Middle frontal gyrus (tissue), 1 donor: ENCODE measurements around the gene PLIN5.
A peak's percentile ranks its signal among the peaks of the same experiment; 100 is the strongest.

ENCODE experiments used
- DNase-seq: peaks from one replicate; pipeline ENCODE4 v3.0.0-alpha.2; 2015; ENCODE audit warnings: low spot score; ENCODE audit errors: extremely low spot score

PLIN5 gene

DNA sequence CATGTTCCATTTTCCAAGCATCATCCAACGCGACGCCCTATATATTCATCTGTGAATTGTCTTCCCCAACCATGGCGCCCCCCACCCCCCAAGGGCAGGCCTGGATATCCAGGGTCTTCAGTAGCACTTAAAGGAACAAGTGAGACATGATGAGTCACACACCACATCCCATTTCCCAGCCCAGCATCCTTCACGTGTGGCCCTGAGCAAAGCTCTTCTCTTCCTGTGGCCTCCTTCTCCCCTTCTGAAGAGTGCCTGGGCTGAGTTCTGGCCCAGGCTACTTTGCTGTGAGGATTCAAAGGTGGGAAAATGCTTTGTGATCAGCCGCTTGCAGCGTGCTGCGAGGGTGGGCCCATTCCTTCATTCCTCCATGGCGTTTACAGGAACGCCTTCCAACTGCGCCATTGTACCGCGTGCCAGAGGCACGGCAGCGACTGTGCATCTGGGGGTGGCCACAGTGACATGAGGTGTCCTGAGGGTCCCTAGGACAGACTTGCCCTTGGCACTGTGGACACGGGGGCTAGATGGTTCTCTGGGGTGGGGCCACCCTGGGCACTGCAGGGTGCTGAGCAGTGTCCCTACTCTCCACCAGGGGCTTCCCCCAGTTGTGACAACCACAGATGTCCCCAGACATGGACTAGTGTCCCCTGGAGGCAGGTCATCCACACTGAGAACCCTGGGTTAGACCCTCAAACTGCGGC, 28.4 kb downstream of the PLIN5 start:
- no peak for DNase-seq

DNA sequence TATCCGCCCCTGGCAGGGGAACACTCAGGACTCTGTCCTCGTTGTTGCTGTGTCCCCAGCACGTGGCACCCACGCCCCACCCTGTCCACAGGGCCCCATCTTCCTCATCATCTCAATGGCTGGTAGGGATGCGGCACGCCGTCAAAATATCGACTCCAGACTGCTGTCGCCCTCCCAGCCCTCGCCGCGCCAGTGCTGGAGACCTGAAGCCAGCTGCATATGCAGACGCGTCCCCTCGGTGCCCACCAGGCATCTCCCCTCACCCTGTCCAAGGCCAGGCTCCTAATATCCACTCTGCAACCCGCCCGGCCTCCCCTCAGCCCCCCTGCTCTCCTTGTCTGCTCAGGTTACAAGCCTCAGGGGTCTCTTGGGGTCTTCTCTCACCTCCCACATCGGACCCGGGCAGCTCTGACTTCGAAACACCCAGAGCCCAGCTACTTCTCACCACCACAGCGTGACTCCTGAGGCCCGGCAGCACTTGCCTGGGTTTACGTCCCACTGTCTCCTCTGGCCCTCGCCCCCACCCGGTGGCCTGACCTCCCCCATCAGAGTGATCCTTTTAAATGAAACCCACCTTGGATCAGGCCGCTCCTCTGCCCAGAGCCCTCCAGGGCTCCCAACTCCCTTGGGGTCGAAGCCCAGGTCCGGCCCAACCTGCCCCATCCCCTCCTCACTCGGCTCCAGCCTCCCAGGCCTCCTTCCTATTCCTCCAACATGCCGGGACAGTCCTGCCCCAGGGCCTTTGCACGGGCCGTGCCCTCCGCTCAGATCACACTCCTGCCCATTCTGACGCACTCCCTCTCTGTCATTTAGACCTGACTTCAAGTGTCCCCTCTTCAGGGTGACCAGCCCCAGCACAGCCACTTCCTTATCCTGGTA, 29.2 kb downstream of the PLIN5 start:
- DNase-seq, result no peak

DNA sequence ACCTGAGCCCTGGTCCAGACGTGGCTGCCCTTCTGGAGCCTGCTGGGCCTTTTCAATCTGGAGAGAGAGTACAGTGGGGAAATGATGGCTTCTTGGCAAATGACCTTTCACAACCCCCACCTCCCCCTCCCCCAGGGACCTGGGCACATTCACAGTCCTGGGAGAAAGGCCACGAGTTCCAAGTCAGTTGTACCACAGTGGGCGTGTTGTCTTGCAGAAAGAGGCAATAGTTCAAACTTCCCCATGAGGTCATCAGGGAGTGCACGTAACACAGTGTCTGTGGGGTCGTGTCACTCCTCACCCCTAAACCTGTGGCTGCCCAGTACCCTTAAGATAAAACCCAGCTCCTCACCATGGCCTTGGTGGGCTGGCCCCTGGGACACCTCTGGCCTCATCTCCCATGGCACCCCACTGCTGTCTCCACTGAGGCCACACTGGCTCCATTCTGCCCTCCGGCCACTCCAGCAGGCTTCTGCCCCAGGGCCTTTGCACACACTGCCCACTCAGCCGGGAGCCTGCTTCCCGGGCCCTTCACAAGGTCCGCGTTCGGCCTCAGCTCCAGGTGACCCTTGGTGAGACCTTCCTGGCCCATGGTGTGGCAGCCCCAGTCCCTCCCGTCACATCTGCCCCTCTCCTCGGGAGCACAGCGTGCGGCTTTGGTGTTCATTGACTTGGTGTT, 30.0 kb downstream of the PLIN5 start:
- no peak for DNase-seq

DNA sequence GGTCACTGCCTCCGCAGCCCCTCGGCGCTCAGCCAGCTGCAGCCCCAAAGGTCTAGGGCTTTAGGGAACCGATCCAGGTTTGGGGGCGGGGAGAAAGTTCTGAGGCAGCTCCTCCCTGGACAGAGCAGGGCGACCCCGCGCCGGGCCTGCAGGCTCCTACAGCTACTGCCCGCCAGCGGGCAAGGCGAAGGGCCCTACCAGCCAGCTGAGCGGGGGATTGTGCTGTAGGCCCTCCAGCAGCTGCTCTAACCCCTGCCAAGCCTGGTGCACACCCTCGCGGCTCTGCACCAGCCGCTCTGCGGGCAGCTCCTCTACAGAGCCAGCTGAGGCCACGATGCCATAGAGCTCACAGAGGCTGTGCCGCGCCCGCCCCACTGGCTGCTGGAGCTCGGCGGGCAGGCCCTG, 30.7 kb downstream of the PLIN5 start:
- peak; percentile 6 for DNase-seq

DNA sequence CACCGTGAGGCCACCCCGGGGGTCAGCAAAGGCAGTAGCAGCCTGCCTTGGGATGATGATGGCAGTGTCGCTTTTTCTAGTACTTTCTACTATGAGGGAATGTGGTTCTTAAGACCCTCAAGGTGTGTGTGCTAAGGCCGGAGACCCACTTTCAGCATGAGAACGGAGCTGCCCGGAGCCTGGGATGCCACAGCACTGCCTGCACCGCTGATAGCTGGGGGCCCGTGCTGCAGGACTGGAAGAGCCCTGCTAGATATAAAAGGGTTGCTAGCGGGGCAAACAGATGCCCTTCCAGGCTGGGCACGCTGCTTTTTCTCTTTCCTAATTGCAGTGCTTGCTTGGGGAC, 31.2 kb downstream of the PLIN5 start:
- no peak for DNase-seq

DNA sequence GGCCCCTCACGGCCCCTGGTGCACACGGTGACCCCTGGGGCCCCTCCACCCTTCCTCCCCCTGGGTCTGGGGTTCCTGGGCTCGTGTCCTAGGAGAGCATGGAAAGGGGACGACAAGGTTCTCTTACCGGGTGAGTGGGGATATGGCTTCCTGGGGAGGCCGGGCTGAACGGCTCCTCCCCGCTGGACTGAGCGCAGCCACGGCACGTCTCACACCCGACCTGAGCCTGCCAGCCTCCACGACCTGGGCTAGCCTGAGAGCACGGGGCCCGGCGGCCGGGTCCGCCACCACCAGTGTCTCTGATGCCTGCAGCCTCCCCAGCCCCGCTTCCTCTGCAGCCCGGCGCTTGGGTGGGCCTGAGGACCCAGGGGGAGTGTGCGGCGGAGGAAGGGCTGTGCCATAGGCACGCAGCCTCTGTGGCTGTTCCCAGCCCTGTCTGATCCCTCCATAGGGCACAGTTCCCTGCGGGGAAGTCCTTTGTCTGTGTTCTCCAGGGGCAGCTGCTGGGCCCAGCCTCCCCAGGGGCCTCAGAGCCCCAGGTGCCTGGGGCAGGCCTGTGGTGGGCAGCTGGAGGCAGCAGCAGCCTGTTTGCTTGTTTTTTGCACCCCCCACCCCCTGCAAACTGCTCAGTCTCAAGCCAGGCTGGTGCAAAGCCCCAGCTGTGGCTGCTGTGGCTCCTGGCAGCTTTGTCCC, 31.7 kb downstream of the PLIN5 start:
- no peak for DNase-seq

DNA sequence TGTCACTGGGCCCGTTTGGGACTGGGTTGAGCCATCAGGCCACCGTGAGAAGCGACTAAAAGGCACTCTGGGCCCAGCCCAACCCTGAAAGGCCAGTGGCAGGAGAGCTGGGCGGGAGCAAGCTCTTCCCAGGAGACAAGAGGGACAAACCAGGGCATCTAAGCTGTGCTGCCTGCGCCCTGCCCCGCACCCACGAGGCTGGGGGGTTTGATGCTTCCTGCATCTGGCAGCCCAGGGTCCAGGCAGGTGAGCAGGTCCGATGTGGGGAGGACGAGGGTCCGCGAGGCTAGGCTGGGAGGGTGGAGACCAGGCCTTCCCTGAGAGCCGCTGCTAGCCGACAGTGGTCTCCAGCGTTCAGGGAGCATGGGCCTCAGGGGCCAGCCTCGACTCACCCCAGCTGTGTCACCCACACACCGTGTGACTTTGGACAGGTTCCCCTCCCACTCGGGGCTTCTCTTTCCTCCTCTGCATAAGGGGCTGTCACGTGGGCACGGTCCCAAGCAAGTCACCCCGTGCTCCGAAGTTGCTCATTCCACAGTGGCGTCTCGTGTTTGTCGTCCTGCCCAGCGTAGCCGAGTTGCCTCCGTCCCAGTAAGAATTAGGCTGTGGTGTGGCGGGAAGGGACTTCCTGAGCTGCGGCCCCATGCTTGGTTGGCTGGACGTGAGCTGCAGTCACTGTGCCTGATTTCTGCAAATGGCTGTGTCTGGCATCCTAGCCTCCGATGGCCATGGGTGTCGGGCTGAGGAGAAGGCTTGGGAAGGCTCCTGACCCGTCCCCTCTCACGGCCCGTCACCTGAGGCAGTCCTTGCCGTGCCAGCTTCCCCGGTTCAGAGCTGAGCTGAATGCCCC, 32.5 kb downstream of the PLIN5 start:
- no peak for DNase-seq

DNA sequence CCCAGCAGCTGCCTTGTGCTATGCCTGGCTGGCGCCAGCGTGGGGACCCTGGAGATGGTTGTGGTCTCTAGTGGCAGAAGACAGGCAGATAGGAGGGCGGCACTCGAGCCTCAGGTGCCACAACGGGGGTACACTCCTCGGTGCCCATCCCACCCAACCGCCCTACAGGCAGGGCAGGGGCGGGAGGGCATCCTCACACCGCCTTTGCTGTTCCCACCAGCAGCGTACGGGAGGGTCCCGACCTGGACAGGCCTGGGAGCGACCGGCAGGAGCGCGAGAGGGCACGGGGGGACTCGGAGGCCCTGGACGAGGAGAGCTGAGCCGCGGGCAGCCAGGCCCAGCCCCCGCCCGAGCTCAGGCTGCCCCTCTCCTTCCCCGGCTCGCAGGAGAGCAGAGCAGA, 33.3 kb downstream of the PLIN5 start:
- no peak for DNase-seq

DNA sequence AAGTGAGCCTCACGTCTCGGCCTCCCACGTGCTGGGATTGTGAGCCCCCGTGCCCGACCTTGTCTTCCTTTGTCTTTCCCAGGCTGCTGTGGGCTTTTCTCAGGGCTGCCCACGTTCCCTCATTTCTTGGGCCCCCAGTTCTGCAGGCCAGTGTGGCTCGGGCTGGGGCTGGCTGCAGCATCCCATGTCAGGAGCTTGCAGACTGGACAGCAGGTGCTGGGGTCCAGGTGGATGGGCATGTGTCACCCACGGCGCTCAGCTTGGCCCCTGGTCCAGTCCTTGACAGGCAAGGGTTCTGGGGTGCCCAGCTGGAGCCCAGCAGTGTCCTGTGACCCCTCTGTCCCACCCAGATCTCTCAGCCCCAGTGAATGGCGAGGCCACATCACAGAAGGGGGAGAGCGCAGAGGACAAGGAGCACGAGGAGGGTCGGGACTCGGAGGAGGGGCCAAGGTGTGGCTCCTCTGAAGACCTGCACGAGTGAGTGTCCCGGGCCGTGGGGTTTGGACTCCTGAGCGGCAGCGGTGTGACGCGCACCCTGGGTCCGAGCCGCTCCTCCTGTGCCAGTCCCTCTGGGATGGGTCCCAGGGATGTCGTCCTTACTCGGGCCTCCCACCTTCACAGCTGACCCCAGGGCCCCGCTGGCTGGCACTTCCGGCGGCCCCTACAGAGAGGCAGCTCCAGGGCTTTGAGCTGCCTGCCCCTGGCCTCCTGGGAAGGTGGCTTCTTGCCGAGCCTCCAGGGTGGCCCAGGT, 34.0 kb downstream of the PLIN5 start:
- no peak for DNase-seq

DNA sequence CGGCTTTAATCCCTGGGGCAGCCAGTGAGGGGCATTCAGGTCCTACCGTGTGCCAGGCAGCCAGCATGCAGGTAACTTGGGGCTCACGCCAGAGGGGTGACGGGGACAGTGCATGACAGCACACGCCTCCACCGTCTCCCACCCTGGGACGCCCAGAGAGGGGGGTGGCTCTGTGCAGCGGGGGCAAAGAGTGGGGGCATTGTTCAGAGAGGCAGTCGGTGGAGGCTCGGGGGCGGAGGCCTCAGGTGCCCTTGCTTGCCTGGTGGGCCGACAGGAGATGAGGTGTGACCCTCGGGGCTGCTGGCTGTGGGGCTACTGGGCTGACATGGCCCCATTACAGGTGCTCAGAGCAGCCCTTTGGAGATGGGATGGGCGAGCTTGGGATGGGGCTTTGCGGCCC, 35.2 kb downstream of the PLIN5 start:
- no peak for DNase-seq

DNA sequence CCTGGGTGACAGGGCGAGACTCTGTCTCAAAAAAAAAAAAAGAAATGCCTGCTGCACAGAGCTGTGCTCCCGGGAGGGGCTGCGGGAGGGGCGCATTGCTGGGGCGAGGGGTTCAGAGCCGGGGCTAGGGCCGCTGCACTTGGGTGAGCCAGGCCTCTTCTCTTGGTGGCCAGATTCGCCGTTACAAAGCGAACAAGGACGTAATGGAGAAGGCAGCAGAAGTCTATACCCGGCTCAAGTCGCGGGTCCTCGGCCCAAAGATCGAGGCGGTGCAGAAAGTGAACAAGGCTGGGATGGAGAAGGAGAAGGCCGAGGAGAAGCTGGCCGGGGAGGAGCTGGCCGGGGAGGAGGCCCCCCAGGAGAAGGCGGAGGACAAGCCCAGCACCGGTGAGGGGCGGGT, 35.7 kb downstream of the PLIN5 start:
- no peak for DNase-seq

DNA sequence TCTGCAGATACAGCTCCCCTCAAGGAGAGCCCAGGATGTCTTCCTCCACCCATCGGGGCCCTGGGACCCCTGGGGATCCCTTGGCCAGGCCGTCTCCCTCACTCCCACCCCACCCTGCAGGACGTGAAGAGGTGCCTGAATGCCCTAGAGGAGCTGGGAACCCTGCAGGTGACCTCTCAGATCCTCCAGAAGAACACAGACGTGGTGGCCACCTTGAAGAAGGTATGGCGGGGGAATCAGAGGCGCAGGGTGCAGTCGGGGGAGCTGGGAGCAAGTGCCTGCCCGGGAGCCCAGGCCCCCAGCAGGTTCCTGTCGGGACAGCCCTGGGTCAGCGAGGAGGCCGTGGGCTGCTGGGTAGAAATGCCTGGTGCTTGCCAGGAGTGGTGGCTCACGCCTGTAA, 36.3 kb downstream of the PLIN5 start:
- no peak for DNase-seq

DNA sequence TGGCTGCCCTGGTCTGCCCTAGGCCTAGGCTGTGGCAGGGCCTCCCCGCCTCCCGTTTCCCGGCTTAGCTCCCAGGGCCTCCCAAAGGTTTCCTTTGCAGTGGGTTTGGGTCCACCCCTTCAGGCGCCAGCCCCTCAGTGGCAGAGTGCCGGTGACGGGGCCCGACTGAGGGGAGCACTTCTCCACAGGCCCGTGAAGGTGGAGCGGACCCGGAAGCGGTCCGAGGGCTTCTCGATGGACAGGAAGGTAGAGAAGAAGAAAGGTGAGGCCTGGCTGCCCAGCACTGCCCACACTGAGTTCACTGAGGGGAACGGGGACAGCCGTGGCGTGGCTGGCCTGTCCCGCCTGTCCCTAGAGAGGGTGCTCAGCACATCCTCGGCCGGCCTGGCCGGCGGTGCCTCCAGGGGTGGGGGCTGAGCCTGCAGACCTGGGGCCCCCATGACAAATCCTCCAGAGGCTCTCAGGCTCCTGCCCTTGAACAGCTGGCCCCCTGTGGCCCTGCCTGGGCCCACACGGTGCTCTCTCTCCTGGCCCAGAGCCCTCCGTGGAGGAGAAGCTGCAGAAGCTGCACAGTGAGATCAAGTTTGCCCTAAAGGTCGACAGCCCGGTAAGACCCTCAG, 37.1 kb downstream of the PLIN5 start:
- DNase-seq, result no peak

DNA sequence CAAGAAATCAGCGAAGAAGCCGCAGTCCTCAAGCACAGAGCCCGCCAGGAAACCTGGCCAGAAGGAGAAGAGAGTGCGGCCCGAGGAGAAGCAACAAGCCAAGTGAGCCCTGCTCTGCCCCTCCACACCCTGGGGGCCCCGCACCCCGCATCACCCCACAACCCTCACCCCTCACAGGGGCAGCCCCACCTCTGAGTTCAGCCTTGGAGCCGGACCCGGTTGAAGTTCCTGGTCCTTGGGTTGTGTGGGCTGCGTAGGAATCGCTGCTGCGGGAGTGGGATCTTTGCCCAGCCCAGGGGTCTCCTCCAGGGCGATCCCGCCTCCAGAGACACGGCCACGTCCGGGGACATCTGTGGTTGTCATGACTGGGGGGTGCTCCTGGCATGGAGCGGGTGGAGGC, 38.7 kb downstream of the PLIN5 start:
- no peak for DNase-seq

DNA sequence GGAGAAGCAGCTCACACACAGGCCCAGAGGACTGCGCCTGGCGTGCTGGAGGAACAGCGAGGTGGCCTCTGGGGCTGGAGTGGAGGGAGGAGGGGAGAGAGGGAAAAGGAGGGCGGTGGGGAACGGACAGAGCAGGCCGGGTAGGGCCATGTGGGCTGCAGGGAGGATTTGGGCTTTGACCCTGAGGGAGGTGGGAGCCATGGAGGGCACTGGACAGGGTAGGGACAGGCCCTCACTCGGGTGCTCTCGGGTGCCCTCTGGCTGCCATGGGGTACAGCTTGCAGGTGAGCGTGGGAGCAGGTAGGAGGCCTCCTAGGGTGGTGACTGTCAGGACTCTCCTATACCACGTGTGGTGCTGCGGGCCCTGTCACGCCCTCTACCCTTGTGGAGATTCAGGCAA, 39.6 kb downstream of the PLIN5 start:
- DNase-seq, result no peak

DNA sequence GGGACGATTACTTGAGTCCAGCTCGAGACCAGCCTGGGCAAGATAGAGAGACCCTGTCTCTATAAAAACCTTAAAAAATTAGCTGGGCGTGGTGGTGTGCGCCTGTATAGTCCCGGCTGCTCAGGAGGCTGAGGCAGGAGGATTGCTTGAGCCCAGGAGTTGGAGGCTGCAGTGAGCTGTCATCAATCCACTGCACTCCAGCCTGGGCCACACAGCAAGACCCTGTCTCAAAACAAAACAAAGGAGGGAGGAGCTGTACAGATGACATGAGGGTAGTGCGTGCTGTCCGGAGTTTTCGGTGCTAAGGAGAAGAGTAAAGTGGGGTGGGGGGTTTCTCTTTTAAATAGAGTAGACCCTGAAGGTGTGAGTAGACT, 40.3 kb downstream of the PLIN5 start:
- no peak for DNase-seq

DNA sequence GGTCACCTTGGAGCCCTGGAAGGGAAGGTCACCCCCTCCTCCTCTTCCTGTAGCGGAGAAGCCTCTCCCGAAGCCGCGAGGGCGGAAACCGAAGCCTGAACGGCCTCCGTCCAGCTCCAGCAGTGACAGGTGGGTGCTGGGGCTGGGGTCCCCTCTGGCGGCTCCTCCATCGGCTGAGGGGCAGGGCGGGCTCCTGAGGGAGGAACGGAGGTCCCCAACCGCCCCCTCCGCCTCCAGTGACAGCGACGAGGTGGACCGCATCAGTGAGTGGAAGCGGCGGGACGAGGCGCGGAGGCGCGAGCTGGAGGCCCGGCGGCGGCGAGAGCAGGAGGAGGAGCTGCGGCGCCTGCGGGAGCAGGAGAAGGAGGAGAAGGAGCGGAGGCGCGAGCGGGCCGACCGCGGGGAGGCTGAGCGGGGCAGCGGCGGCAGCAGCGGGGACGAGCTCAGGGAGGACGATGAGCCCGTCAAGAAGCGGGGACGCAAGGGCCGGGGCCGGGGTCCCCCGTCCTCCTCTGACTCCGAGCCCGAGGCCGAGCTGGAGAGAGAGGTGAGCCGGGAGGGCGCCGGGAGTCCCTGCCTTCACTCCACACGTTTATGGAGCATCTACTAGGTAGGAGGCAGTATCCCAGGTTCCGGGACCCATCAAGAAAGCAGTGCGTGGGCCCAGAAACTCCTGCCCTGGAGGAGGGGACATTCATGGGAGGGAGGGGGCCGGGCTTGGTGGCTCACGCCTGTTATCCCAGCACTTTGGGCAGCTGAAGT, 40.9 kb downstream of the PLIN5 start:
- DNase-seq, result no peak

DNA sequence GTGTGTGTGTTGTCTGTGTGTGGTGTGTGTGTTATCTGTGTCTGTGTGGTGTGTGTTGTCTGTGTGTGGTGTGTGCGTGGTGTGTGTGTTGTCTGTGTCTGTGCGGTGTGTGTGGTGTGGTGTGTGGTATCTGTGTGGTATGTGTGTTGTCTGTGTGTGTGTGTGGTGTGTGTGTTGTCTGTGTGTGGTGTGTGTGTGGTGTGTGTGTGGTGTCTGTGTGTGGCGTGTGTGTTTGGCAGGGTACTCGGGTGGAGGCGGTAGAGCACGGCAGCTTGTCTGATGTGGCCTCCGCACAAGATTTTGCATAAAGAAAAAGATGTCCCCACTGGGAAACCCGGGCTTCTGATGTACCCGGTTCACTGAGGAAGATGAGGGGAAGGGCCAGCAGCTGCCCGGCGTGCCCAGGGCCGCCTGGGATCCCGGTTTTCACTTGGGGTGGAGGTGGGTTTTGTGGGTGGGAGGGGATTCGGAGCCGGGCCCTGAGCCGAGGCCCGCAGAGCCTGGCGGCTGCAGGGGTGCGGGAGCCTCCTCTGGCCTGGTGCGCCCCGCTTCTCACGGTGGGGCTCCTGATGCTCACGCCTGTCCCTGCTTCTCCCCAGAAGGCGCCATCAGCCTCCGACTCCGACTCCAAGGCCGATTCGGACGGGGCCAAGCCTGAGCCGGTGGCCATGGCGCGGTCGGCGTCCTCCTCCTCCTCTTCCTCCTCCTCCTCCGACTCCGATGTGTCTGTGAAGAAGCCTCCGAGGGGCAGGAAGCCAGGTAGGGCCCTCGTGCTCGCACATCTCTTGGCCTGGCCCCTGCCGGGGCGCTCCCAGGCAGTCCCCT, 41.7 kb downstream of the PLIN5 start:
- DNase-seq, result no peak
